HepG2 (cell line): ENCODE measurements around the gene MEGF6.

ENCODE experiments used
- ARNTL ChIP-seq: sonication (generic); formaldehyde crosslinking; IDR thresholded peaks from 2 replicates; pipeline ENCODE4 v1.4.0; 2020; ENCODE audit warnings: mild to moderate bottlenecking, missing genetic modification reagents
- ATF1 ChIP-seq: IDR thresholded peaks from 2 replicates; pipeline ENCODE4 v1.6.1; 2016; ENCODE audit warnings: mild to moderate bottlenecking, control low read depth
- CBFB ChIP-seq: sonication (generic); formaldehyde crosslinking; IDR thresholded peaks from 2 replicates; pipeline ENCODE4 v1.4.0; 2020; ENCODE audit warnings: missing genetic modification reagents
- EZH2 ChIP-seq: conservative IDR thresholded peaks from 2 replicates; pipeline ENCODE4 v1.6.1; 2012; ENCODE audit warnings: mild to moderate bottlenecking, low read depth, low read length, moderate library complexity
- HDAC2 ChIP-seq: sonication (generic); formaldehyde crosslinking; IDR thresholded peaks from 2 replicates; pipeline ENCODE4 v1.4.0; 2020; ENCODE audit warnings: missing genetic modification reagents
- HIVEP1 ChIP-seq: sonication (generic); formaldehyde crosslinking; IDR thresholded peaks from 2 replicates; pipeline ENCODE4 v1.4.0; 2020; ENCODE audit warnings: mild to moderate bottlenecking, missing genetic modification reagents
- MYC ChIP-seq: sonication (generic); formaldehyde crosslinking; IDR thresholded peaks from 2 replicates; pipeline ENCODE4 v1.9.0; 2021; ENCODE audit warnings: missing genetic modification reagents, borderline replicate concordance
- NFE2L1 ChIP-seq: sonication (generic); formaldehyde crosslinking; IDR thresholded peaks from 2 replicates; pipeline ENCODE4 v1.4.0; 2020; ENCODE audit warnings: missing genetic modification reagents, mild to moderate bottlenecking, borderline replicate concordance
- REPIN1 ChIP-seq: sonication (generic); formaldehyde crosslinking; IDR thresholded peaks from 2 replicates; pipeline ENCODE4 v1.8.0; 2022; ENCODE audit warnings: missing genetic modification reagents, low read depth, mild to moderate bottlenecking, borderline replicate concordance
- SOX6 ChIP-seq, 2 experiments: fragments of 450-650 bp in 1 of 2; sonication (generic) in 1 of 2; formaldehyde crosslinking in 1 of 2; IDR thresholded peaks; 2 replicates each; pipeline versions ENCODE4 v1.4.0 to v1.6.1; 2017 to 2020; ENCODE audit warnings: antibody characterized with exemption in 1 of 2, mild to moderate bottlenecking in 1 of 2, missing genetic modification reagents in 1 of 2
- ZNF333 ChIP-seq: sonication (generic); formaldehyde crosslinking; IDR thresholded peaks from 2 replicates; pipeline ENCODE4 v1.4.0; 2020; ENCODE audit warnings: mild to moderate bottlenecking, missing genetic modification reagents, borderline replicate concordance
- ZNF557 ChIP-seq: sonication (generic); formaldehyde crosslinking; IDR thresholded peaks from 2 replicates; pipeline ENCODE4 v1.4.0; 2020; ENCODE audit warnings: missing genetic modification reagents
- ZNF563 ChIP-seq: sonication (generic); formaldehyde crosslinking; IDR thresholded peaks from 2 replicates; pipeline ENCODE4 v1.8.0; 2022; ENCODE audit warnings: mild to moderate bottlenecking, moderate library complexity, missing genetic modification reagents

DNA sequence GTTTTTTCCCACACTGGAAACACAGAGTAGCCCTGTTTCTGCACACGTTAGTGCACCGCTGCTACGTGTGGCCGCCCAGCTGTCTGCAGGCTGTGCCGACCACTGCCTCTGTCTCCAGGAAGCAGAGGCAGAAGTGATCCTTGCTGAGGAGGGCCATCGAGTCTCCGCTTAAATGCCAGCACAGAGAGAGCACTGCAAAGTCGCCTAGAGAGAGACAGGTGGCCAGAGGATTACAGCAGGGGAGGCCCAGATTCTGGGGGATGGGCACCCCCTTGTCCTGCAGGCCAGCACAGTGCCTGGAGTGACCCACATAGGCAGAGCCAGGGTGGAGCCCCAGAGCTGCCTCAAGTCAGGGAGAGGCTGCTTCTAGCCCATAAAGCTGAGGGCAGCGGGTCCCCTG lies 19.6 kb upstream of the MEGF6 start:
- TF ChIP-seq MYC (CRISPR knock-in tag) (no peak), ZNF563 (CRISPR knock-in tag) (no peak), NFE2L1 (CRISPR knock-in tag) (no peak), ZNF333 (CRISPR knock-in tag) (no peak), ZNF557 (CRISPR knock-in tag) (no peak), CBFB (CRISPR knock-in tag) (no peak), HDAC2 (no peak), SOX6 (IDR thresholded peaks at IDR 0.05) (no peak), SOX6 (CRISPR knock-in tag; IDR thresholded peaks at IDR 0.05) (no peak), ATF1 (CRISPR knock-in tag) (no peak), REPIN1 (CRISPR knock-in tag) (no peak), ARNTL (CRISPR knock-in tag) (no peak), EZH2 (no peak), HIVEP1 (no peak)
